VCaP (cell line): ENCODE results near the gene SDK1.
A peak's percentile ranks its signal among the peaks of the same experiment; 100 is the strongest.

Source experiments
- H3K27ac ChIP-seq: fragments of 450-650 bp; 2 replicates; pipeline ENCODE4 v1.5.1; 2017
- CTCF ChIP-seq: fragments of 450-650 bp; conservative IDR thresholded peaks from 2 replicates; pipeline ENCODE4 v1.5.1; 2017; ENCODE audit warnings: mild to moderate bottlenecking, moderate library complexity

SDK1 gene

GRCh38 chr7:4133491-4134044 lies 832.5 kb downstream of the SDK1 start:
- no peak for TF ChIP-seq CTCF
- H3K27ac ChIP-seq: no peak overlapping the region

GRCh38 chr7:4134204-4134603 lies 833.2 kb downstream of the SDK1 start:
- TF ChIP-seq CTCF: no peak
- no peak overlapping the region for H3K27ac ChIP-seq

GRCh38 chr7:4134631-4135030 lies 833.6 kb downstream of the SDK1 start:
- H3K27ac ChIP-seq: no peak overlapping the region
- TF ChIP-seq CTCF: no peak

GRCh38 chr7:4135301-4135700 lies 834.2 kb downstream of the SDK1 start:
- no peak for TF ChIP-seq CTCF

GRCh38 chr7:4136036-4136435 lies 835.0 kb downstream of the SDK1 start:
- no peak for TF ChIP-seq CTCF

More at GRCh38 chr7:4135301-4135700, 834.2 kb downstream of the SDK1 start:
- H3K27ac ChIP-seq: no peak overlapping the region

GRCh38 chr7:4136501-4137110 lies 835.6 kb downstream of the SDK1 start:
- no peak overlapping the region for H3K27ac ChIP-seq
- TF ChIP-seq CTCF: peak; percentile 14; the same call in 1 of the 2 replicates

More at GRCh38 chr7:4136036-4136435, 835.0 kb downstream of the SDK1 start:
- H3K27ac ChIP-seq: no peak overlapping the region

GRCh38 chr7:4137552-4137951 lies 836.5 kb downstream of the SDK1 start:
- no peak for TF ChIP-seq CTCF
- H3K27ac ChIP-seq: no peak overlapping the region
